Measurements from ENCODE around the gene DLL4. TPM values are rescaled to one million over a fixed set of nuclear protein-coding genes. Genes with fewer than 3 reads are reported as not detected.

The DLL4 gene
- total RNA-seq, 1 experiment from 2014 or later, result 1.5 TPM

GRCh38 chr15:40918799-40919392 is 10.2 kb upstream of the DLL4 start:
- Histone ChIP-seq H3K27me3 (ENCODE audit: insufficient read depth, low read length) (no peaks in the 10 kb centered on the region), H3K4me3 (replicated peaks in 1 of 2; ENCODE audit: low read depth in 1 of 2, low read length in 2 of 2) (no peak overlapping the region), H3K36me3 (ENCODE audit: control insufficient read depth in 1 of 2, insufficient read depth in 2 of 2, low read length in 2 of 2) (no peaks in the 10 kb centered on the region), H3K27ac (ENCODE audit: low read depth, low read length) (no peak overlapping the region), H3K4me1 (ENCODE audit: control insufficient read depth in 1 of 2, insufficient read depth in 2 of 2, low read length in 2 of 2) (no peaks in the 10 kb centered on the region), H3K9ac (ENCODE audit: low read length) (no peak overlapping the region), H3K4me2 (ENCODE audit: low read length) (no peak overlapping the region), H4K20me1 (ENCODE audit: insufficient read depth) (no peaks in the 10 kb centered on the region), H2AFZ (ENCODE audit: low read depth, low read length, poor library complexity, severe bottlenecking) (no peak overlapping the region), H3K79me2 (ENCODE audit: insufficient read depth, low read length) (no peaks in the 10 kb centered on the region), H3K9me2 (ENCODE audit: insufficient read depth) (no peaks in the 10 kb centered on the region), H3K9me3 (ENCODE audit: control insufficient read depth in 1 of 2, insufficient read depth in 1 of 2, low read depth in 1 of 2, low read length in 2 of 2) (no peaks in the 10 kb centered on the region)
- DNase-seq (ENCODE audit: low read depth, low spot score) (no peak), ATAC-seq (no peak)
- intact Hi-C loops (cut with micrococcal nuclease), result no loop called here
- RAD21 ChIA-PET (ENCODE audit: low non-redundant PET in 1 of 2, low total read pairs in 2 of 2, uncharacterized antibody in 2 of 2, unreplicated experiment in 2 of 2), result no interaction called here
- POLR2A ChIA-PET, result interaction anchor here (0.7 to 2.6 kb wide), 2 partner anchors 10 to 301 kb away, joined by 4 to 11 read pairs; partner anchors contain the start of gene DLL4
- CTCF ChIA-PET, result interaction anchor here (1.0 to 1.1 kb wide), 2 partner anchors 12 to 265 kb away, joined by 3 read pairs; no protein-coding TSS in a partner anchor
- no peak for TF ChIP-seq SIN3A (IDR thresholded peaks at IDR 0.05; ENCODE audit: low read depth)
- TF ChIP-seq ZFX (IDR thresholded peaks at IDR 0.05), result no peak
- no peak for TF ChIP-seq POLR2AphosphoS5 (IDR thresholded peaks at IDR 0.05; ENCODE audit: low read depth, low read length)
- TF ChIP-seq RAD21 (IDR thresholded peaks at IDR 0.05; ENCODE audit: low read depth), result no peak
- TF ChIP-seq ATF3 (IDR thresholded peaks at IDR 0.05), result no peak
- TF ChIP-seq TCF7L2 (IDR thresholded peaks at IDR 0.05; ENCODE audit: borderline replicate concordance, extremely low read depth, insufficient read depth, insufficient read length), result no peak
- TF ChIP-seq POLR2A (IDR thresholded peaks at IDR 0.05; ENCODE audit: borderline replicate concordance, extremely low read depth, insufficient read depth, insufficient read length), result no peak
- TF ChIP-seq FOSL1 (IDR thresholded peaks at IDR 0.05; ENCODE audit: low read depth), result no peak
- no peak for TF ChIP-seq EGR1 (IDR thresholded peaks at IDR 0.05; ENCODE audit: low read depth)
- no peak for TF ChIP-seq CTCF (IDR thresholded peaks at IDR 0.05 in 2 of 3, conservative IDR thresholded peaks at IDR 0.05 in 1 of 3; ENCODE audit: borderline replicate concordance in 1 of 3, insufficient read depth in 1 of 3, low read depth in 2 of 3, low read length in 2 of 3)
- TF ChIP-seq SP1 (IDR thresholded peaks at IDR 0.05; ENCODE audit: low read depth), result no peak
- TF ChIP-seq EZH2 (IDR thresholded peaks at IDR 0.05), result no peak
- no peak for TF ChIP-seq CEBPB (IDR thresholded peaks at IDR 0.05; ENCODE audit: low read depth)
- no TSS peak for BruUV-seq (replicated peaks)

Data from HCT116 (cell line).